DND-41 (cell line): Measurements from ENCODE around the gene GRAMD4.

Source experiments
- CTCF ChIP-seq: IDR thresholded peaks from 2 replicates; pipeline ENCODE4 v1.5.1; 2012; ENCODE audit warnings: borderline replicate concordance, low read length, moderate library complexity, mild to moderate bottlenecking; ENCODE audit not compliant: poor library complexity, severe bottlenecking; ENCODE audit errors: extremely low read depth
- EZH2 ChIP-seq: IDR thresholded peaks from 3 replicates; pipeline ENCODE4 v1.6.1; 2012; ENCODE audit warnings: borderline replicate concordance, low read depth, mild to moderate bottlenecking, moderate library complexity, low read length, inconsistent platforms; ENCODE audit not compliant: severe bottlenecking

- no peak for TF ChIP-seq CTCF
- no peak for TF ChIP-seq EZH2
Observed at GRCh38 chr22:46649141-46650077, 29.2 kb downstream of the GRAMD4 start.
